Psoas muscle (tissue), 8 donors: ENCODE data around the gene SLC46A1. TPM values are rescaled to one million over a fixed set of nuclear protein-coding genes. Genes with fewer than 3 reads are reported as not detected.

Source experiments
- ATAC-seq, 4 donors: fragments of 200-7000 bp; cut with Tn5 transposase; one replicate each; pipeline ENCODE4 v1.9.1; 2020; ENCODE audit warnings: moderate library complexity in 3 of 4, mild to moderate bottlenecking in 2 of 4
- DNase-seq, 2 donors: peaks; one replicate each; pipeline ENCODE4 v3.0.0-alpha.2; 2020
- H3K27ac ChIP-seq: fragments of 200-600 bp; one replicate; pipeline ENCODE4 v1.8.0; 2022
- H3K27me3 ChIP-seq, 3 donors: fragments of 200-600 bp in 1 of 3; one replicate each; pipeline versions ENCODE4 v1.6.1 to v1.8.0; 2013 to 2022; ENCODE audit warnings: low read length in 2 of 3, mild to moderate bottlenecking in 2 of 3, moderate library complexity in 1 of 3; ENCODE audit not compliant: insufficient read depth in 3 of 3
- H3K36me3 ChIP-seq, 2 donors: fragments of 200-600 bp in 1 of 2; one replicate each; pipeline versions ENCODE4 v1.6.1 to v1.8.0; 2013 to 2022; ENCODE audit warnings: low read depth in 1 of 2, mild to moderate bottlenecking in 1 of 2, moderate library complexity in 1 of 2; ENCODE audit not compliant: insufficient read depth in 1 of 2
- H3K4me1 ChIP-seq: fragments of 200-600 bp; one replicate; pipeline ENCODE4 v1.8.0; 2022
- H3K4me3 ChIP-seq: fragments of 200-600 bp; one replicate; pipeline ENCODE4 v1.8.0; 2022; ENCODE audit warnings: mild to moderate bottlenecking
- H3K9me3 ChIP-seq: fragments of 200-600 bp; one replicate; pipeline ENCODE4 v1.8.0; 2022
- WGBS, 3 donors: extraction: QIAGEN DNeasy Blood & Tissue Kit; methylation state at CpG; one replicate each; pipeline versions ENCODE4 v1.1.6 to v1.1.7; 2013; 5-methylcytosine and 5-hydroxymethylcytosine counted together
- intact Hi-C, 2 donors: fragments of 100-400 bp; cut with DNase I; formaldehyde crosslinking; loops; one replicate each; pipeline versions ENCODE4 v1.11.0 to v1.14.2; 2022
- polyA plus RNA-seq, 3 donors: library from polyadenylated mRNA; stranded (reverse); fragments of 200-250 nt; gene quantifications; one replicate each; pipeline ENCODE4 v1.2.3, GENCODE V29; 2013
- total RNA-seq, 4 donors: library from RNA; stranded (reverse); fragmentation: NEBNext Ultra II Directional in 2 of 4; extraction: Animal tissue kit (Norgen Biotek cat#: 25700) in 2 of 4; gene quantifications; one replicate each; pipeline versions ENCODE4 v1.2.1 to v1.2.4, GENCODE V29; 2021 to 2023
- TF ChIP-seq, protein P1 (sequence below): fragments of 200-600 bp; IDR thresholded peaks from one replicate; pipeline ENCODE4 v1.8.0; 2022; ENCODE audit warnings: antibody characterized with exemption
- donor health status: healthy with polysubstance abuse.
- donor health status: DM: no; HTN: no; CAD: no; lungs with moderate emphysema.
- donor health status: Bipolar disorder and iron deficiency.
- donor health status: healthy.
- donor health status: DM: yes; HTN: yes; CAD: no.
- donor health status: DM: no; HTN: no; CAD: no.
- donor health status: DM: no; HTN: no; CAD: no.
- donor health status: DM: yes; HTN: yes; CAD: no.

SLC46A1 gene
- total and polyA plus RNA-seq, 7 donors = 1.1 to 4.2 (median 2.7) TPM

DNA sequence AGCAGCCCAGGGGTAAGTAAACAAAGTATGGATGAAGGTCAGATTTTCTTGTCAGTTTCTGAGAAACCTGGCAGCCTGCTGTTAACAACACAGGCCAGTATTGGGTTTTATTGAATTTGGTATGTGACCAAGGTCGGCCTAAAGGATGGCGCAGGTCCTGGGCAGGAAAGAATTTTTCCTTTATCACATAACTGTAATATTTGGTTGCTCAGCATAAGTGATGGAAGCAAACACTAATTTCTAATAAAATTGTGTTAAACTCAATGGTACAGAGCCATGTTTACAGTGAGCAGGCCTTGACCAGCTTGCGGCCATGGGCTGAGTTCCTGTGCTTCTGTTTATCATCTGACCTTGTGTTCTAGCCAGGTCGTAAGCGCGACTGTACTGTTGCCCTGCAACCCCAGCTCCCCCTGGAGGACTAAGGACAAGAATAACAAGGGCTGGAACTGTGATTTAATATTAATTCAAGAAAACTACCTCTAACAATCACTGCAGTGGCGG is 59.2 kb downstream of the SLC46A1 start:
- no peaks in the 10 kb centered on the region for H3K4me1 ChIP-seq
- H3K27ac ChIP-seq = no peak overlapping the region
- WGBS, 3 donors = 58 to 63% (median 62%) methylated on average over 7 of the region's 7 CpGs
- TF ChIP-seq, protein P1, sequence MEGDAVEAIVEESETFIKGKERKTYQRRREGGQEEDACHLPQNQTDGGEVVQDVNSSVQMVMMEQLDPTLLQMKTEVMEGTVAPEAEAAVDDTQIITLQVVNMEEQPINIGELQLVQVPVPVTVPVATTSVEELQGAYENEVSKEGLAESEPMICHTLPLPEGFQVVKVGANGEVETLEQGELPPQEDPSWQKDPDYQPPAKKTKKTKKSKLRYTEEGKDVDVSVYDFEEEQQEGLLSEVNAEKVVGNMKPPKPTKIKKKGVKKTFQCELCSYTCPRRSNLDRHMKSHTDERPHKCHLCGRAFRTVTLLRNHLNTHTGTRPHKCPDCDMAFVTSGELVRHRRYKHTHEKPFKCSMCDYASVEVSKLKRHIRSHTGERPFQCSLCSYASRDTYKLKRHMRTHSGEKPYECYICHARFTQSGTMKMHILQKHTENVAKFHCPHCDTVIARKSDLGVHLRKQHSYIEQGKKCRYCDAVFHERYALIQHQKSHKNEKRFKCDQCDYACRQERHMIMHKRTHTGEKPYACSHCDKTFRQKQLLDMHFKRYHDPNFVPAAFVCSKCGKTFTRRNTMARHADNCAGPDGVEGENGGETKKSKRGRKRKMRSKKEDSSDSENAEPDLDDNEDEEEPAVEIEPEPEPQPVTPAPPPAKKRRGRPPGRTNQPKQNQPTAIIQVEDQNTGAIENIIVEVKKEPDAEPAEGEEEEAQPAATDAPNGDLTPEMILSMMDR = no peak
- ATAC-seq (no peak), DNase-seq (no peak)
- no peaks in the 10 kb centered on the region for H3K9me3 ChIP-seq
- intact Hi-C loops = loop anchor here in 1 of 2 donors (10.0 kb wide), 1 partner anchor 892 kb away; the partner anchor contains the start of gene KSR1
- no peak overlapping the region for H3K4me3 ChIP-seq
- peaks cover 16 to 100% of the 10 kb centered on the region in 2 donors for H3K36me3 ChIP-seq
- H3K27me3 ChIP-seq = no peaks in the 10 kb centered on the region

DNA sequence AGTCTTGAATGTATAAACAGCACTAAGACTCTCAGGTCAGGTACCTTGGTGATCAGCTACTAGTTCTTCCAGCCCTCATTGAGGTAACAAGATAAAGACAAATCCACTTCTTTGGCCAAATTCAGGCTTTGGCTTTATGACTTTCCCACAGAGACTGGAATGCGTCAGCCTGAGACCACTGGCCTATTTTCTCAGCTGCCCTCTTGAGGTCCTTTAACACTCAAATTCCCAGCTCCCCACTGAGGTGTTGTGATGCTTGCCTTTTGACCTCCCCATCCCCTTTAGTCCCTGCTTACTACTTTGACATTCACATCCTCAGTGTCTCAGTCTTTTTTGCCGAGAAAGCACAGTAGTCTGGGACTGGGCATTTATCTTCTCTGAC is 59.8 kb downstream of the SLC46A1 start:
- intact Hi-C loops = loop anchor here in 1 of 2 donors (10.0 kb wide), 1 partner anchor 891 kb away; the partner anchor contains the start of gene KSR1
- no peak for DNase-seq
- H3K4me3 ChIP-seq = no peak overlapping the region
- no peaks in the 10 kb centered on the region for H3K4me1 ChIP-seq
- TF ChIP-seq, protein P1 = no peak
- no peaks in the 10 kb centered on the region for H3K27me3 ChIP-seq
- no peak for ATAC-seq
- no peaks in the 10 kb centered on the region for H3K9me3 ChIP-seq
- peaks cover 18 to 100% of the 10 kb centered on the region in 2 donors for H3K36me3 ChIP-seq
- WGBS, 3 donors = 74 to 82% (median 77%) methylated on average over 2 of the region's 2 CpGs
- H3K27ac ChIP-seq = no peak overlapping the region

DNA sequence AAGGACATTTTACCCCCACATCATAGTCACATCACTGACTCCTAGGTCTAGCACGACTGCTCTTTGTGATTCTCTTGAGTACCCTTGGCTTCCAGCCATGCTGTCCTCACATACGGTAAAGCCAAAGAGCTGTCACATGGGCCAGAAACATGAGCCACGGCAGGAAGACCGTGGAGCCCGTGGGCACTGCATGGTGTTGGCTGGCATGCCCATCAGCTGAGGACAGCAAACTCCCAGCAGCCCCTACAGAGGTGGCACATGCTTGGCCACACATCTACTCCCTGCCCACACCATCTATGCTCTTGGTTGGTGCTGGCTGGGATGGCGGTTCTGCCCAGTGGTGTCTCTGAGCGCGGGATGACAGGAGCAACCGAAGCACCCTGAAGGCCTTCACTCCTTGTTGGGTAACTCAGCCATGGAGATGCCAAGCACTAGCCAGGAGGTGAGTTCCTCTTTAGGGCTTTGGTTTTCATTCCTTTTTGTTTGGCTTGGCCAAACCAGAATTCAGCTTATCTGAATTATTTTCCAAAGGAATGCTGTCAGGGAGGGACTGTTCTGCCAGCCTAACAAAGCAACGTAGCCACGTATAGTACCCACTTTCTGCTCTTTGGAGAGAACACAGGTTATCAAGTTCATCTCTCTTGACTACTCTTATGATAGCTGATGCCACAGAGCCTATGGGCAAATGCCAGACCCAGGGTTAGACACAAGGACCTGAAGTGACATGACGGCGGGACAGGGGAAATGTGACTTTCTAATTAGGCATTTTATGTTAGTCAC is 60.4 kb downstream of the SLC46A1 start:
- H3K36me3 ChIP-seq = peaks cover 15 to 100% of the 10 kb centered on the region in 2 donors
- ATAC-seq = peak; percentile 37 to 79 (median 48)
- DNase-seq = no peak
- no peaks in the 10 kb centered on the region for H3K9me3 ChIP-seq
- H3K4me1 ChIP-seq = no peaks in the 10 kb centered on the region
- H3K27ac ChIP-seq = peak overlapping the region; percentile 41
- intact Hi-C loops = loop anchor here in 1 of 2 donors (10.0 kb wide), 1 partner anchor 891 kb away; the partner anchor contains the start of gene KSR1
- WGBS, 3 donors = 51 to 63% (median 51%) methylated on average over 13 of the region's 13 CpGs
- no peaks in the 10 kb centered on the region for H3K27me3 ChIP-seq
- H3K4me3 ChIP-seq = no peak overlapping the region
- TF ChIP-seq, protein P1 = no peak

Other genes starting within 250 kb of the SLC46A1 start
- gene TMEM97, start 87.0 kb downstream of the SLC46A1 start, total RNA-seq = 10 to 100 TPM in 2 of 4 donors, 1 to 10 TPM in 2; 3.9 to 13.5 (median 9.0) TPM
- gene TMEM97, start 87.0 kb downstream of the SLC46A1 start, polyA plus RNA-seq = 1 to 10 TPM; 4.0 to 9.0 (median 6.2) TPM
- 1 to 10 TPM; 4.4 to 8.7 (median 5.4) TPM for gene IFT20, start 70.7 kb downstream of the SLC46A1 start, total RNA-seq
- 10 to 100 TPM in 1 of 3 donors, 1 to 10 TPM in 2; 6.3 to 32.1 (median 8.7) TPM for gene IFT20, start 70.7 kb downstream of the SLC46A1 start, polyA plus RNA-seq
- gene TNFAIP1, start 70.5 kb downstream of the SLC46A1 start, total RNA-seq = 10 to 100 TPM; 23.3 to 32.6 (median 30.2) TPM
- 10 to 100 TPM; 13.0 to 21.3 (median 14.7) TPM for gene TNFAIP1, start 70.5 kb downstream of the SLC46A1 start, polyA plus RNA-seq
- gene POLDIP2, start 48.7 kb downstream of the SLC46A1 start, total RNA-seq = 100 to 1,000 TPM; 182 to 206 (median 190) TPM
- 100 to 1,000 TPM; 172 to 299 (median 204) TPM for gene POLDIP2, start 48.7 kb downstream of the SLC46A1 start, polyA plus RNA-seq
- gene SEBOX, start 41.0 kb downstream of the SLC46A1 start, total RNA-seq = not detected
- gene SEBOX, start 41.0 kb downstream of the SLC46A1 start, polyA plus RNA-seq = not detected
- 1 to 10 TPM in 1 of 4 donors, under 1 TPM in 1, not detected in 2; 0.24 to 1.2 TPM for gene VTN, start 35.9 kb downstream of the SLC46A1 start, total RNA-seq
- gene VTN, start 35.9 kb downstream of the SLC46A1 start, polyA plus RNA-seq = under 1 TPM; 0.06 to 0.18 (median 0.12) TPM
- gene SARM1, start 34.5 kb downstream of the SLC46A1 start, total RNA-seq = 1 to 10 TPM; 1.8 to 2.2 (median 1.9) TPM
- under 1 TPM; 0.77 to 0.91 (median 0.82) TPM for gene SARM1, start 34.5 kb downstream of the SLC46A1 start, polyA plus RNA-seq
- gene SLC13A2, start 67.4 kb upstream of the SLC46A1 start, total RNA-seq = not detected
- under 1 TPM in 1 of 3 donors, not detected in 2; 0.21 TPM for gene SLC13A2, start 67.4 kb upstream of the SLC46A1 start, polyA plus RNA-seq
- gene FOXN1, start 100.1 kb upstream of the SLC46A1 start, total RNA-seq = not detected
- gene FOXN1, start 100.1 kb upstream of the SLC46A1 start, polyA plus RNA-seq = not detected
- gene UNC119, start 146.4 kb upstream of the SLC46A1 start, total RNA-seq = 1 to 10 TPM; 2.0 to 7.8 (median 4.5) TPM
- 1 to 10 TPM; 1.9 to 2.6 (median 2.2) TPM for gene UNC119, start 146.4 kb upstream of the SLC46A1 start, polyA plus RNA-seq
- 10 to 100 TPM; 30.5 to 44.9 (median 33.4) TPM for gene PIGS, start 165.3 kb upstream of the SLC46A1 start, total RNA-seq
- gene PIGS, start 165.3 kb upstream of the SLC46A1 start, polyA plus RNA-seq = 10 to 100 TPM; 16.7 to 37.1 (median 26.4) TPM
- gene ALDOC, start 170.7 kb upstream of the SLC46A1 start, total RNA-seq = 1 to 10 TPM; 1.3 to 2.9 (median 2.0) TPM
- gene ALDOC, start 170.7 kb upstream of the SLC46A1 start, polyA plus RNA-seq = 1 to 10 TPM; 1.2 to 2.4 (median 1.7) TPM
- gene SPAG5, start 192.8 kb upstream of the SLC46A1 start, total RNA-seq = 1 to 10 TPM in 3 of 4 donors, under 1 TPM in 1; 0.71 to 1.5 (median 1.3) TPM
- 1 to 10 TPM in 1 of 3 donors, under 1 TPM in 2; 0.15 to 2.4 (median 0.40) TPM for gene SPAG5, start 192.8 kb upstream of the SLC46A1 start, polyA plus RNA-seq
- gene RSKR, start 208.0 kb upstream of the SLC46A1 start, total RNA-seq = 1 to 10 TPM; 3.9 to 7.6 (median 5.5) TPM
- 1 to 10 TPM; 2.0 to 4.7 (median 2.0) TPM for gene RSKR, start 208.0 kb upstream of the SLC46A1 start, polyA plus RNA-seq
- gene BLTP2, start 238.9 kb upstream of the SLC46A1 start, total RNA-seq = 100 to 1,000 TPM in 1 of 4 donors, 10 to 100 TPM in 3; 69.0 to 100 (median 96.0) TPM
- 10 to 100 TPM; 23.6 to 71.0 (median 34.5) TPM for gene BLTP2, start 238.9 kb upstream of the SLC46A1 start, polyA plus RNA-seq